GM15510 (cell line): Measurements from ENCODE around the gene VANGL1.

ENCODE experiments used
- POLR2A ChIP-seq: IDR thresholded peaks from 3 replicates; pipeline ENCODE4 v1.6.1; 2011; ENCODE audit warnings: borderline replicate concordance; ENCODE audit not compliant: insufficient read length; ENCODE audit errors: extremely low read depth

Gene VANGL1

DNA sequence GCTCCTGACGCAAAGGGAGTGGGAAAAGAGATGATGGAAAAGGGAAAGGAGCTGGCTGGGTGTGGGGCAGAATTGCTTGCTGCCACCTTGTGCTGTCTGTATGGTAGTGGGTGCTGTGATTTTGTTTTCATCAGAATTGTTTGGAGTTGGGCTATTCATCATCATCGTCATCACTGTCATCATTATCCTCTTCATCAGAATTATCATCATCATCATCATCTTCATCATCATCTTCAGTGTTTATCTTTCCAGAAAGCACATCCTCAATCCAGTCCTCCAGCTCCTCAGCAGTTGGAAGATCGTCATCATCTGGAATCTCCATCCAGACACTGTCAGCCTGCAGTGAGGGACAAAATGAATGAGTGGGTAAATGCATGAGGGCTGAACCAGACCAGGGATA, 59.3 kb downstream of the VANGL1 start:
- no peak for TF ChIP-seq POLR2A

DNA sequence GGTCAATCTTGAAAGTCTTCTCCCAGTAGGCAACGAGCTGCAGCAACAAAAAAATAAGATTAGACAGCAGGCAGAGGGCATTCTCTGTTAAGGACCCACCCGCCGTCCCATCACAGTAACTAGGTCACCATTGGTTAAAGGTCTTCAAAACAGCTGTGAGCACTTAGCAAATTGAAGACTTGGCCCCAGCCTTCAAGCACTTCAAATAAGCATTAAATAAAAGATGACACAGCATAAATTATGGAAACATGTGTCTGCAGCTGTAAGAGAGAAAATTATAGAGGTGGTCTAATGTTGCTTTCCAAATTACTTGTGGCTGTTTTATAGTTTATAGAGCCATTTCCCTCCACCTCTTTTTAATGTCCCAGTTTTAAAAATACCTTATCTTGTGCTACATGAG, 61.2 kb downstream of the VANGL1 start:
- TF ChIP-seq POLR2A = no peak

DNA sequence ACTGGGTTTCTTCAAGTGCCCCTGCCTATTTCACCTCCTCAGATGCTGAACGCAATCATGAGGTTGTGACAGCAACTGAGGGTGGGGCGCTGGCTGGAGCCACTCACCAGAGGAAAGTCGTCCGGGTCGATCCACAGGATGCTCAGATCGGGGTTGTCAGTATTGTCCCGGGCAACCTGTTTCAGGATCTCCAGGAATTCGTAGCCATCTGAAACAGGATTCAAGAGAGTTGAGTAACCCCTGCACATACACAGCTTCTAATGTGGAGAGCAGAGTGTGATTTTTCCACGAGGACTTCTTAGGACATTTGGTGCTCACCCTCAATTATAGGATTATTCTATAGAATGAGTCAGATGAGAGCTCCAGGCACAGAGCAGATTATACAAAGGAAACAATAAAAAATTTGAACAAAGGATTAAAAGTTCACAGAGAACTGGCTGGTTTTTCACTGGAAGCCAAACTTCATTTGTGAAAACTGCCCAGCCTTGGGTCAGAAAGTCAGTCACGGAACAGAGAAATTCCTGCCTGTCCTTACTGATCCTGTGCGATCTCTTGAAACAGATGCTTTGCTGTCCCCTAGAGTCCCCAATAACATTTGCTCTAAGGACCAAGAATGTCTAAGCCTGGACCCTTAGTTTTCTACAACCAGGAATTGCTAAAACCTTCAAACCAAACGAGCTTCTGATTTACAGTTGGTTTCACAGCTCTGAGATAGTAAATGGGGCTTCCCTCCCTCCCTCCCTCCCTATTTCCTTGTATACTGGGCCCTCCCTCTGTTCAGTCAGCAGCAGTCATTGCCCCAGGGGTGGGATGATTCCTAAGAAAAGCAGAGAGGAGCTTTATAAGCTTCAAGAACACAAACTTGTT, 63.5 kb downstream of the VANGL1 start:
- no peak for TF ChIP-seq POLR2A

DNA sequence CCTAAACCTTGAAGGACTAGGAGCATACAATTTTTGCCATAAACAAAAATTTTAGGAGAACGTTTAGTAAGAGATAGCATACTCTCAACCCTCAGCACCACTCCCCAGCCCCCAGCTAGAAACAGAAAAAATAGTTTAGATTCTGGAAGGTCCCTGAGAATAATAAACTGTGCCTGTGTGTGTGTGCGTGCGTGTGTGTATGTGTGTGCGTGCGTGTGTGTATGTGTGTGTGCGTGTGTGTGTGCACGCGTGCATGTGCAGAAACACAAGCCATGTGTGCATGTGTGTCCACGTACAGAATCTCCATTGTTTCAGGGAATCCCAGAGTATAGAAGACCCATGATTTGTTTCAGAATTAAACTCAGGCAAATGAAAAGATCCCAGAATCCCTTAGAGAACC, 64.2 kb downstream of the VANGL1 start:
- TF ChIP-seq POLR2A = no peak

DNA sequence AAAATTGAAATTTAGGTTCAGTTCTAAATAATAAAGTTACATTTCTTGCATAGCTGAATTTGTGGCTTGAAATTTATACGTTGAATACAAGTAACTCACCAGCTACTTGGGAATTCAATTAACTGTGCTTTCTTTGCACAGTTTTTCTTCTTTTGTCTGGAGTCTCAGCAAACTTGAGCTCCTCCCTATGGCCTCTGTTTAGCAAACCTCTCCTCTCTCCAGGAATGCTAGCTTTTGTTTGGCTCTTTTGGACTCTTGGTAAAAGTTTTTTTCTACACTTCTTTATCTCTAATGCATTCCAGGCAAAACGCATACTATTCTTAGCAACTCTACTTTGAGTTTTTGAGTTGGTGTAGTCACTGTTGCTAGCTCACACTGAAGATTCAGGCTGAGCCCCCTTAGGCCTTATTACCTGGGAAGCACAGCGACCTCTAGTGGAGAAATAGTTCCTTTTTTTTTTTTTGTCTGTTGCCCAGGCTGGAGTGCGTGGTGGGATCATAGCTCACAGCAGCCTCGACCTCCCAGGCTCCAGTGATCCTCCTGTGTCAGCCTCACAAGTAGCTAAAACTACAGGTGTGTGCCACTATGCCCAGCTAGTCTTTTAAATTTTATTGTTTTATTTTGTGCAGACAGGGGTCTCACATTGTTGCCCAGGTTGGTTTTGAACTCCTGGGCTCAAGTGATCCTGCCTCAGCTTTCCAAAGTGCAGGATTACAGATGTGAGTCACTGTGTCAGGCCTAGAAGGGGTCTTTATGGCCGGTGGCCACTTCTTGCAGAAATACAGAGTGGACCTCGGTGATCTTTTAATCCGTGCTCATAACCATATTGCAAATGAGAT, 65.0 kb downstream of the VANGL1 start:
- no peak for TF ChIP-seq POLR2A

DNA sequence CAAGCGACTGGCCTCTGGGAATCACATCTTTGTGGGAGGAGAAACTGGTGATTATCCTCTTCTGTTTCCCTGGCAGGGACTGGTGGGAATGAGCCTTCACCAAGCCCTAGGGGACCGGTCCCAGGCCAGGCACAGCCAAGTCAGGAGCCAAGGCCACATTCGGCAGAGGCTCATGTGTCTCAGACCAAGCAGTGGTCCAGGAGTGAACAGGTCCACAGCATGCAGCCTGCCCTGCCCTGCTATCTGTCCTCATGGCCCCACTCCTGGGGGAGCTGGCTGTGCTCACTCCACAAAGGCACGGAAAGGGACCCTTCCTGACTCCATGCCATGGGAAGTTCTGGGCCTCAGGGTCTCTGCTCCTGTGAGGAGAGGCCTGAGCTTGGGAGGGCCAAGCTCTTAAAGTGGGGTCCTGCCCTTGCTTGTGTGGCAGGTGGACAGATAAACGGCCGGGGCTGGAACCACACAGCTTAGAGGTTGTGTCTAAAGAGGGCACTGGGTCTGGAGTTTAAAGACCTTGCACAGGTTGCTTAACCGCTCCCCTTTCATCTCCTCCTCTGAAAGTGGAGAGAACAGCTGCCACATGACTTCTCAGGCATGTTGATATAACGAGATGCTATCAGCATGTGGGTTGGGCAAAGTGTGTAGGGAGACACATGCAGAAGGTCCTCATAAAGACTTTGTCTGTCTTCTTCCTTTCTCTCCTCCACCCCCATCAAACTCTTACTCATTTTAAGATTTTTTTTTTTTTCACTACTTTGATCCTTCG, 69.3 kb downstream of the VANGL1 start:
- no peak for TF ChIP-seq POLR2A

DNA sequence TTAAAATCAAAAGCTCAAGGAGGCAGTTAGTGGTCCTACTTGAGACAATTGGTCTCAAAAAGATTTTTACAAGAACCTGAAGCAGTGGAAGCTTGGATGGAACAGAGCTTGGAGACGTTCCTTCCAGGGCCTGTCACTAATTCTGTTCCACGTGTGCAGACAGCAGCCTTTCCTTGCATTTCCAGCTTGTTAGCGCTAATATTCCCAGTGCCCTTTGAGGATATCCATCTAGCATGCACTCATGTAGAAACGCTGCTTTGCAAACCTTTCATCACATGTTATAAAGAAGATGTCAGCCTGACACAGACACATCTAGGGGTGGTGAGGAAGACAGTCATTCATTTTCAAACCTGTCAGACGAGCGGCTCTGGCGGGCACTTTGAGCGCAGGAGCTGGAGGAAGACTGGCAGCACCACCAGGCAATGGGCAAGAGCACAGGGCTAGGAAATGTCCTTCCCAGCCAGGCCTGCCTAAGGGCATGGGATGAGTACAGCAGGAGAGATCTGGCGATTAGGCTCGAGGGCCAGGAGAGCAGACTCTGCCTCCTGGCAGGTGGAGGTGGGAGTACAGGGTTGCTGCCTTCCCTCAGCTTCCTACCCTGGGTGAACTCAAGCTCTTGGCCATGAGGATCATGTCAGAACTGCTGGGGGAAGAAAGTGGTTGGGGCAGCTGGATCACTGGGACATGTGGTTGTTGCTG, 71.3 kb downstream of the VANGL1 start:
- no peak for TF ChIP-seq POLR2A

DNA sequence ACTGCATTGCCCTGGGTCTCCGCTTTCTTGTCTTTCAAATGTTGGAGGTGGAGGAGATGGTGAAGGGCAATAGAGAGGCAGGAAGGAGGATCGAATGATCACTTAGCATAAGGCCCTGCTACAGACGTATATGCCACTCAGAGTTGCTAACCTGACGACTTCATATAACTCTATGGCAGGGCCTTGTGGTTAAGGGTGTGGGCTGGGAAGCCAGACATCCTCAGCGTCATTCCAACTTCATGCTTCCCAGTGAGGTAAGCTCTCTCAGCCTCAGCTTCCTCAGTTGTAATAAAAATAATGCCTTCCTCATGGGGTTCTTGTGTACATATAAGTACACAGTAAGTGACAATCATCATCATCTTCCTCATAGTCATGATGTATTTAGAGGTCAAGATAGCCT, 72.1 kb downstream of the VANGL1 start:
- no peak for TF ChIP-seq POLR2A

DNA sequence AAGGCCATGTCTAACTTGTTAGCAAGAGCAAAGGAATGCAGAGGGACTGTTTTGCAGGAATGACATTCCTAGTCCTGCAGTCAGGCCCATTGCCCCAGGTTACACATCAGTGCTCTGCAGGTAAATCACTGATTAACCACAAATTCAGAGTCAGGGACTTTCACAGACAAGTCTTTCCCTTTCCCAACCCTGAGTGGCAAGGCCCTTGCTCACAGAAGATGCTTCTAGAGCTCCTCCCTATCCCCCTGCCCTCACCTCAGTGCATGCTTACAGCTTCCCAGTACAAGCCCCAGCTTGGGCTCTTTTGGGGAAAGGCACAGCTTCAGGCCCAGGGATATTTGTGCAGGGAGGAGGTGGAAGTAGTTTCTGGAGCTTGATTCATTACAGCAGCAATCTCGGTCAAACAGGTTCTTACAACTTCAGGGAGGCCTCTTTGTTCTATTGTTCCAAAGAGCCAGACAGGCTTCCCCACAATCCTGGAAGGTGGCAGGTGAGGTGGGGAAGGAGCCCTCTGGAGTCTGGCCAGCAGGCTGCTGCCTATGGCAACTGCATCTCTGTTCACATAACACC, 72.9 kb downstream of the VANGL1 start:
- TF ChIP-seq POLR2A = no peak

DNA sequence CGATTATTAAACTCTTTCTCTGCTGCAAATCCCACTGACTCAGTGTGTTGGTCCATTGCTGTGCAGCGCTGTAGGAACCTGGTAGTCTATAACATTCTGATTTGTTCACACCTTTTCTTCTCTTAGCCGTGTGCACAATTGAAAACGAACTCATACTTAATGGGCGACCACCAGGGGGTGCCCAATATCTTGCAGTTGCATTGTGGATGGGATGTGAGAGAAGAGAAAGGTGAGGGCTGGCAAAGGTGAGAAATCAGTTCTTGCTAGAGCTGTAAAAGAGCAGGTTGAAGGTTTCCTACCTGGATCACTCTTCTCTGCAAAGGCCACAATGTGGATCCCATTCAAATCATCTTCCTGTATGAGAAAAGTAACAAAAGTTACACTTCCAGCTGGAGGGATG, 75.8 kb downstream of the VANGL1 start:
- TF ChIP-seq POLR2A = no peak

DNA sequence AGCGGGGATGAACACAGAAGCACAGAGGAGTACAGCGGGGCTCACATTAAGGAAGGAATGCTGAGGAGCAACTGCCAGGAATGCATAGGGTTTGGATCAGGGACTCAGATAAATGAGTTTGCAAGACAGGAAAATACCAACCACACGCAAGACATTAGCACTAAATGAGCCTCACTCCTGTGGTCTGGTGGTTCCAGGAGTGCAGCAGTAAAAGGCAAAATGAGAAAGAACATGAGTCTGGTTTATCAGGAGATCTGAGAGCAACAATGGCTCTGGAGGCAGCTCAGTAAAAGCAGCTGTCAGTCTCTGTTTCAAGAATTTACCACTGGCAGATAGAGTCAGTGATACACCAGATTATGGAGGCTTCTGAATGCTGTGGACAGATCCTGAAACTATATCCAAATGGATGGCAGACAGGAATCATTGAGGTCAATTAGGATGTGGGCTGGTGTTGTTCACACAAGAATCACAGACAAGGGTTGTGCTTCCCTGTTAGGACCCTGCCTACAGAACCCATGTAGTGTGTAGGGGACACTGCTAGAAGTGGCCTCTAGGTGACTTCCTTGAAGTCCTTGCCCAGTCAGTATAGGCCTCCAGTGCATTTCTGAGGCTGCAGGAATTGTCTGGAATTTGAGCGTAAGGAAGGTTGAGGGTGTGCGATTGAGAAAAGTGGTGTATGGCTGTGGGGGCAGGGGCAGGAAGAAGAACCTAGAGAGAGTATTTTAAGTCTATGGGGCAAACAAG, 76.4 kb downstream of the VANGL1 start:
- no peak for TF ChIP-seq POLR2A

DNA sequence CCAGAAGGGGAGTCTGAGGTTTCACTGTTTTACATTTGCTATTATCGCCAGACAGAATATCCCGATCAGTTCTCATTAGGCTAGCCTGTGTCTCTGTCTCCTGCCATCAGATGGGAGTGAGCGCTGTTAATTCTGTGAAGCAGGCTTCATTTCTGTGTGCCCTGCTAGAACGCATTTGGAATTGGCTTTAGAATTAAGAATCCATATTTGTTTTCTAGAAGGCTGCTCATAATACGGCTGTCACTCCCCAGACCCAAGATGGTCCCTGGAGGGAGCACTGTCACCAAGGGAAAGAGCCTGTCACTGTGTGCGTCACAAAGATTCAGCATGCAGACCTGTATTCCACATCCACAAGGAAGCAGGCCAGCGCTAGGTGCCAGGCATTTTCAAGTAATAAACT, 77.5 kb downstream of the VANGL1 start:
- TF ChIP-seq POLR2A = no peak

DNA sequence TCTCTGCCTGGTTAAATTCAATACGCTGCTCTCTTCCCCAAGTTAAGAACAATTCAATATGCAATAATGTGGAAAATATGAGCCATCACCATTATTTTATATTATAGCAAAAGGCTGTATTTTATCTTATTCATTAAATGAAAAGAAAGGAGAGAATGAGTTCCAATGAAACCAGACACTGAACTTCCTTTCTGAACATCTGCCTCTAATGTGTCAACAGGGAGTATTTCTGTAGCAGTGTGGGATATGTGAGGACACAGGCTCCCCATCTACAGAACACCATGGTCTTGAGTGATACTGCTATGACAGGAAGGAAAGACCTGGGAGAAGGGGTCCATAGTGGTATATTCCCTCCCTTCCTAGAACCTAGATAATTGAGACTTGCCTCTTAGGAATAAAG, 80.5 kb downstream of the VANGL1 start:
- no peak for TF ChIP-seq POLR2A
